HG03565 (cell line): Measurements from ENCODE around the gene BAZ2B.

ENCODE experiments used
- ATAC-seq: cut with Tn5 transposase; IDR thresholded peaks from one replicate; pipeline ENCODE4 v1.9.1; 2021; ENCODE audit warnings: mild to moderate bottlenecking, moderate library complexity; ENCODE audit not compliant: unreplicated experiment

Gene BAZ2B

DNA sequence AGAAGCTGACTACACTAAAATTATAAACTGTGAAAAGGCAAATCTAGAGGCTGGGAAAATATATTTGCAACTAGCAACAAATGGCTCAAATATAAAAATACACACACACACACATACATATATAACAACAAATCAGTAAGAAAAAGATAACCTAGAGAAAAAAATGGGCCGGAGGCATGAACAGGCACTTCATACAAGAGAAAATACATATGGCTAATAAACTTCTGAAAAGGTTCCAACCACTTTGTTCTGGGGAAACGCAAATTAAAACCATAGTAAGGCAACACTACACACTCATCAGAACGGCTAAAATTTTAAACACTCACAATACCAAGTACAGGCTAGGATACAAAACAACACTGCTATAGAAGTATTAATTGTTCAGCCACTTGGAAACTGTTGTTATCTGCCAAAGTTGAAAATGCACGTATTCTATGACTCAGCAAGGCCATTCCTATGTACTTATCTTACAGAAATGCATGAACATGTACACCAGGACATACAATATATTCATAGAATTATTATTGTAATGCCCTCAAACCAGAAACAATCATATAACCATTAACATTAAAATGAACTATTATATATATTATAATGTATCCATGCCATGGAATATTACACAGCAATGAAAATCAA, 345.5 kb downstream of the BAZ2B start:
- ATAC-seq, result no peak
